Measurements from ENCODE around the gene ANKRD33B. TPM values are rescaled to one million over a fixed set of nuclear protein-coding genes. Genes with fewer than 3 reads are reported as not detected.
A peak's percentile ranks its signal among the peaks of the same experiment; 100 is the strongest.

The ANKRD33B gene
- total and polyA plus RNA-seq, 9 of the 15 experiments (the other 6 are each of a cell fraction or from before 2014, with no cell fraction given) = 0.10 to 1.7 (median 0.40) TPM

- ATAC-seq (peak; percentile 34; the same call in 2 of the 3 replicates), FAIRE-seq (no peak), DNase-seq (ENCODE audit: extremely low read depth in 1 of 4, low spot score in 3 of 4) (no peak)
- H4K20me1 ChIP-seq (replicated peaks; ENCODE audit: control insufficient read depth, insufficient read depth, low read length) = no peaks in the 10 kb centered on the region
- H3K27me3 ChIP-seq (ENCODE audit: control insufficient read depth in 2 of 2, insufficient read depth in 2 of 2, low read length in 2 of 2) = peaks cover 31 to 71% of the 10 kb centered on the region in 2 experiments
- POLR2A ChIA-PET = interaction anchor here (0.5 kb wide), 1 partner anchor 12 kb away, joined by 3 read pairs; no protein-coding TSS in a partner anchor
- no peaks in the 10 kb centered on the region for H3K79me2 ChIP-seq (ENCODE audit: control insufficient read depth, insufficient read depth, low read length)
- no peak overlapping the region for H2AFZ ChIP-seq (ENCODE audit: low read depth, low read length)
- no peaks in the 10 kb centered on the region for H3K9me1 ChIP-seq (ENCODE audit: control insufficient read depth, insufficient read depth, low read length)
- 45% methylated on average over 24 of the region's 28 CpGs for WGBS (ENCODE audit: insufficient coverage, low coverage, missing lambda C conversion rate)
- no peak overlapping the region for H3K4me2 ChIP-seq (ENCODE audit: insufficient read depth, low read length)
- no peak for TF ChIP-seq ZNF23 (CRISPR knock-in tag; IDR thresholded peaks at IDR 0.05)
- TF ChIP-seq ATF3 (IDR thresholded peaks at IDR 0.05) = 0 out of 2 replicates have a peak, but pooled peaks have one; percentile 4
- no peak for TF ChIP-seq ATF3 (CRISPR knock-in tag; conservative IDR thresholded peaks at IDR 0.05)
- TF ChIP-seq, protein P1, sequence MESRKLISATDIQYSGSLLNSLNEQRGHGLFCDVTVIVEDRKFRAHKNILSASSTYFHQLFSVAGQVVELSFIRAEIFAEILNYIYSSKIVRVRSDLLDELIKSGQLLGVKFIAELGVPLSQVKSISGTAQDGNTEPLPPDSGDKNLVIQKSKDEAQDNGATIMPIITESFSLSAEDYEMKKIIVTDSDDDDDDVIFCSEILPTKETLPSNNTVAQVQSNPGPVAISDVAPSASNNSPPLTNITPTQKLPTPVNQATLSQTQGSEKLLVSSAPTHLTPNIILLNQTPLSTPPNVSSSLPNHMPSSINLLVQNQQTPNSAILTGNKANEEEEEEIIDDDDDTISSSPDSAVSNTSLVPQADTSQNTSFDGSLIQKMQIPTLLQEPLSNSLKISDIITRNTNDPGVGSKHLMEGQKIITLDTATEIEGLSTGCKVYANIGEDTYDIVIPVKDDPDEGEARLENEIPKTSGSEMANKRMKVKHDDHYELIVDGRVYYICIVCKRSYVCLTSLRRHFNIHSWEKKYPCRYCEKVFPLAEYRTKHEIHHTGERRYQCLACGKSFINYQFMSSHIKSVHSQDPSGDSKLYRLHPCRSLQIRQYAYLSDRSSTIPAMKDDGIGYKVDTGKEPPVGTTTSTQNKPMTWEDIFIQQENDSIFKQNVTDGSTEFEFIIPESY (CRISPR knock-in tag; IDR thresholded peaks at IDR 0.05) = no peak
- TF ChIP-seq BCOR (IDR thresholded peaks at IDR 0.05) = no peak
- TF ChIP-seq RHOXF2B (CRISPR knock-in tag; conservative IDR thresholded peaks at IDR 0.05) = no peak
- TF ChIP-seq, protein P2, sequence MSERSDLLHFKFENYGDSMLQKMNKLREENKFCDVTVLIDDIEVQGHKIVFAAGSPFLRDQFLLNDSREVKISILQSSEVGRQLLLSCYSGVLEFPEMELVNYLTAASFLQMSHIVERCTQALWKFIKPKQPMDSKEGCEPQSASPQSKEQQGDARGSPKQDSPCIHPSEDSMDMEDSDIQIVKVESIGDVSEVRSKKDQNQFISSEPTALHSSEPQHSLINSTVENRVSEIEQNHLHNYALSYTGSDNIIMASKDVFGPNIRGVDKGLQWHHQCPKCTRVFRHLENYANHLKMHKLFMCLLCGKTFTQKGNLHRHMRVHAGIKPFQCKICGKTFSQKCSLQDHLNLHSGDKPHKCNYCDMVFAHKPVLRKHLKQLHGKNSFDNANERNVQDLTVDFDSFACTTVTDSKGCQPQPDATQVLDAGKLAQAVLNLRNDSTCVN (CRISPR knock-in tag; IDR thresholded peaks at IDR 0.05) = no peak
- TF ChIP-seq EGR1 (conservative IDR thresholded peaks at IDR 0.05) = no peak
- no peak for TF ChIP-seq ZBTB34 (CRISPR knock-in tag; IDR thresholded peaks at IDR 0.05)
- TF ChIP-seq USF2 (CRISPR knock-in tag; IDR thresholded peaks at IDR 0.05) = peak; percentile 8; the same call in 1 of the 2 replicates
- no peak for TF ChIP-seq RBBP5 (IDR thresholded peaks at IDR 0.05; ENCODE audit: borderline replicate concordance, insufficient read depth, low read length, poor library complexity, severe bottlenecking)
- TF ChIP-seq ZNF174 (CRISPR knock-in tag; IDR thresholded peaks at IDR 0.05) = no peak
- no peak for TF ChIP-seq ARID2 (IDR thresholded peaks at IDR 0.05)
- no peak for TF ChIP-seq MTA2 (IDR thresholded peaks at IDR 0.05; ENCODE audit: low read depth)
- peak; percentile 30 for TF ChIP-seq ZNF316 (IDR thresholded peaks at IDR 0.05)
- TF ChIP-seq DMBX1 (CRISPR knock-in tag; IDR thresholded peaks at IDR 0.05; ENCODE audit: borderline replicate concordance) = no peak
- TF ChIP-seq MECOM (CRISPR knock-in tag; IDR thresholded peaks at IDR 0.05) = no peak
- peaks cover 2% of the 10 kb centered on the region for H3K9me3 ChIP-seq (replicated peaks; ENCODE audit: control insufficient read depth, insufficient read depth, low read depth, low read length)
- in situ Hi-C loops (cut with MboI) = no loop called here
- intact Hi-C loops (cut with micrococcal nuclease) = no loop called here
- peaks cover 0 to 4% of the 10 kb centered on the region in 2 experiments; a peak in 1 of 5 replicates for H3K4me1 ChIP-seq (replicated peaks in 1 of 2; ENCODE audit: control insufficient read depth in 2 of 2, insufficient read depth in 2 of 2, low read length in 2 of 2)
- H3K4me3 ChIP-seq = no peak overlapping the region
- no TSS peak for BruUV-seq (replicated peaks)
- no peak overlapping the region for H3K27ac ChIP-seq (ENCODE audit: extremely low read depth, low read depth, low read length)
- H3K9ac ChIP-seq (ENCODE audit: insufficient read depth in 1 of 2, low read depth in 2 of 2, low read length in 2 of 2) = no peak overlapping the region
- CTCF ChIA-PET (ENCODE audit: low intra/inter-chr PET ratio) = no interaction called here
- no peaks in the 10 kb centered on the region for H3K36me3 ChIP-seq (ENCODE audit: control insufficient read depth, insufficient read depth, low read length)
These were observed 69.6 kb downstream of the ANKRD33B start for GRCh38 chr5:10633271-10634049.

All from K562 (cell line).